GM15510 (cell line): ENCODE measurements around the gene ZNF814.
A peak's percentile ranks its signal among the peaks of the same experiment; 100 is the strongest.

Source experiments
- POLR2A ChIP-seq: IDR thresholded peaks from 3 replicates; pipeline ENCODE4 v1.6.1; 2011; ENCODE audit warnings: borderline replicate concordance; ENCODE audit not compliant: insufficient read length; ENCODE audit errors: extremely low read depth

Gene ZNF814

GRCh38 chr19:57814505-57815246 lies 74.2 kb downstream of the ZNF814 start, which contains the start of gene ZNF552:
ZNF552 (minus strand) TSS chr19:57814913; CDS start chr19:57814743, 170 bp downstream.
- peak; percentile 74 for TF ChIP-seq POLR2A

- TF ChIP-seq POLR2A: no peak
These were observed 74.8 kb downstream of the ZNF814 start for GRCh38 chr19:57813919-57814504.

- no peak for TF ChIP-seq POLR2A
These were observed 76.6 kb downstream of the ZNF814 start for GRCh38 chr19:57812226-57812625.

- no peak for TF ChIP-seq POLR2A
These were observed 81.3 kb downstream of the ZNF814 start for GRCh38 chr19:57807541-57807940.

- no peak for TF ChIP-seq POLR2A
These were observed 85.1 kb downstream of the ZNF814 start for GRCh38 chr19:57803594-57804325.

- TF ChIP-seq POLR2A: no peak
These were observed 85.6 kb downstream of the ZNF814 start for GRCh38 chr19:57803265-57803593.

GRCh38 chr19:57802269-57802668 lies 86.6 kb downstream of the ZNF814 start:
- TF ChIP-seq POLR2A: no peak

- TF ChIP-seq POLR2A: no peak
These were observed 88.1 kb downstream of the ZNF814 start for GRCh38 chr19:57800696-57801095.
